WERI-Rb-1 (cell line): ENCODE data around the gene ANKRD13A.

Source experiments
- DNase-seq: peaks from one replicate; pipeline ENCODE4 v3.0.0-alpha.2; 2020
- H3K27ac ChIP-seq: fragments of 250-450 bp; sonication (Bioruptor Pico); 2 replicates; pipeline ENCODE4 v1.5.1; 2020; ENCODE audit warnings: mild to moderate bottlenecking, moderate library complexity
- H3K27me3 ChIP-seq: fragments of 250-450 bp; sonication (Bioruptor Pico); 2 replicates; pipeline ENCODE4 v1.5.1; 2021; ENCODE audit warnings: mild to moderate bottlenecking, low read depth, moderate library complexity; ENCODE audit not compliant: insufficient read depth, severe bottlenecking
- H3K36me3 ChIP-seq: fragments of 250-450 bp; sonication (Bioruptor Pico); 2 replicates; pipeline ENCODE4 v1.5.1; 2020; ENCODE audit warnings: mild to moderate bottlenecking, moderate library complexity
- H3K4me3 ChIP-seq: 2 replicates; pipeline ENCODE4 v1.5.1; 2011; ENCODE audit warnings: low read depth, mild to moderate bottlenecking, control low read depth, low read length
- H3K9me3 ChIP-seq: fragments of 250-450 bp; sonication (Bioruptor Pico); 2 replicates; pipeline ENCODE4 v1.5.1; 2021; ENCODE audit warnings: mild to moderate bottlenecking, moderate library complexity; ENCODE audit not compliant: severe bottlenecking
- TF ChIP-seq, protein P1 (sequence below): IDR thresholded peaks from 2 replicates; pipeline ENCODE4 v1.5.1; 2011; ENCODE audit warnings: low read depth, mild to moderate bottlenecking, control low read depth, inconsistent platforms, low read length

ANKRD13A gene

DNA sequence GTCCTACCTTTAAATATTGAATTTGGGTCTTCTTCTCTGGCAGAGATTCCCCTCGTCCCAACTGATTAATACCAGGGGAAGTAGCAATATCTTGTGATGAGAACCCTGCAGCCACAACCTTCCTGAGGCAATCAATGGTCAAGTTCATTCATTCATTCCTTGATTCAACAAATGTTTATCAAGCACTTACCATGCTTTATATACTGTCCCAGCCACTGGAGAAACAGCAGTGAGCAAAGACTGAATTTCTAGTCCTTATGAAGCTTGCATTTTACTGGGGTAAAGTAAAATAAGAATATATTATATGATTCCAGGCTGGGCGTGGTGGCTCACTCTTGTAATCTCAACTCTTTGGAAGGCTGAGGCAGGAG lies 2.8 kb upstream of the ANKRD13A start:
- H3K27ac ChIP-seq: peak overlapping the region; percentile 5; the same call in 1 of the 2 replicates
- no peaks in the 10 kb centered on the region for H3K27me3 ChIP-seq
- H3K4me3 ChIP-seq: peak overlapping the region; percentile 85
- no peaks in the 10 kb centered on the region for H3K9me3 ChIP-seq
- TF ChIP-seq, protein P1, sequence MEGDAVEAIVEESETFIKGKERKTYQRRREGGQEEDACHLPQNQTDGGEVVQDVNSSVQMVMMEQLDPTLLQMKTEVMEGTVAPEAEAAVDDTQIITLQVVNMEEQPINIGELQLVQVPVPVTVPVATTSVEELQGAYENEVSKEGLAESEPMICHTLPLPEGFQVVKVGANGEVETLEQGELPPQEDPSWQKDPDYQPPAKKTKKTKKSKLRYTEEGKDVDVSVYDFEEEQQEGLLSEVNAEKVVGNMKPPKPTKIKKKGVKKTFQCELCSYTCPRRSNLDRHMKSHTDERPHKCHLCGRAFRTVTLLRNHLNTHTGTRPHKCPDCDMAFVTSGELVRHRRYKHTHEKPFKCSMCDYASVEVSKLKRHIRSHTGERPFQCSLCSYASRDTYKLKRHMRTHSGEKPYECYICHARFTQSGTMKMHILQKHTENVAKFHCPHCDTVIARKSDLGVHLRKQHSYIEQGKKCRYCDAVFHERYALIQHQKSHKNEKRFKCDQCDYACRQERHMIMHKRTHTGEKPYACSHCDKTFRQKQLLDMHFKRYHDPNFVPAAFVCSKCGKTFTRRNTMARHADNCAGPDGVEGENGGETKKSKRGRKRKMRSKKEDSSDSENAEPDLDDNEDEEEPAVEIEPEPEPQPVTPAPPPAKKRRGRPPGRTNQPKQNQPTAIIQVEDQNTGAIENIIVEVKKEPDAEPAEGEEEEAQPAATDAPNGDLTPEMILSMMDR: no peak
- peaks cover under 1% of the 10 kb centered on the region; the same call in 1 of the 2 replicates for H3K36me3 ChIP-seq
- DNase-seq: no peak

DNA sequence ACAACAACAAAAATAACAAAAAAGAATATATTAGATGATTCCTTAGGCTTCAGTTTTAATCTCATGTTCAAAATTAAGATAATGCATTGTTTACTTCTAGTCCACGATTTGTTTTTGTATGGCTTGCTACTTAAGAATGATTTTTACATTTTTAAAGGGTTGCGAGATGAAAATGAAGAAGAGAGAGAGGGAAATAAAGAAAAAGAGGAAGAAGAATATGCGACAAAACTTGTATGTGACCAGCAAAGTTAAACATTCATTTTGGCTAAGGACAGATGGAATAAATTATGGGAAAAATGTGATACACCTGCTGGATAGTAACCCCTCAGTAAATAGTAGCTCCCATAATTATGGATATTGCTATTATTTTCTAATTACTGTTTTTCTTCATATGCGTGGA lies 1.8 kb upstream of the ANKRD13A start:
- Histone ChIP-seq H3K27ac (no peak overlapping the region), H3K36me3 (peaks cover 5% of the 10 kb centered on the region; the same call in 1 of the 2 replicates), H3K4me3 (no peak overlapping the region)

DNA sequence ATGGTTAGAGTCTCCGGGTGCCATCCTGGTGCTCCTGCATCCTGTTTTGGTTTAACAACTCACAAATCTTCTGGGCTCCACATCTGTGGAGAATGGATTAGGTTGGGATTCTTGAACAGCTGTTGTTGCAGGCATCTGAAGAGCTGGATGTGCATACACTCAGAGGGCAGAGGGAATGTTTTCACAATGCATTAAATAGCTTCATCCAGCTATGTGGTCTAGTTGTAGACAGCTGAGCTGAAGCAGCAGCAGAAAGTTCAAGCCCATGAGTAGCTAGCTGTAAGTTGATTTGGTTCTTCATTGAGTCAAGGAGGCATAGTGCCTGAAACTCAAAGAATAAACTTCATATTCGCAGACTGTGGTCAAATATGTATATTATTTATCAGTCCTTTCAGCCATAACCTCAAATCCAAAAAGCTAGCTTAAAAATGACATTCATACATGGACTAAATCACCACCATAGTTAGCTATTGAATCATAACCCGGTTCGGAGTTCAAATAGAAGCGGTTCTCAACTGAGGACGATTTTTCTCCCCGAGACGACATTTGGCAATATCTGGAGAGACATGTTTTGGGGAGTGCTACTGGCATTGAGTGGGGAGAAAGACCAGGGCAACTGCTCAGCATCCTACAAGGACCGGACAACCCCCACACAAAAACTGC lies 858 bp upstream of the ANKRD13A start:
- H3K4me3 ChIP-seq: peak overlapping the region; percentile 60
- peak overlapping the region; percentile 95 for H3K27ac ChIP-seq
- peaks cover 10% of the 10 kb centered on the region; the same call in 1 of the 2 replicates for H3K36me3 ChIP-seq
- no peak for DNase-seq
- H3K27me3 ChIP-seq: no peaks in the 10 kb centered on the region
- no peaks in the 10 kb centered on the region for H3K9me3 ChIP-seq
- TF ChIP-seq, protein P1: no peak

More for the DNA sequence above, 1.8 kb upstream of the ANKRD13A start:
- Histone ChIP-seq H3K27me3 (no peaks in the 10 kb centered on the region), H3K9me3 (no peaks in the 10 kb centered on the region)
- no peak for DNase-seq
- TF ChIP-seq, protein P1: no peak

DNA sequence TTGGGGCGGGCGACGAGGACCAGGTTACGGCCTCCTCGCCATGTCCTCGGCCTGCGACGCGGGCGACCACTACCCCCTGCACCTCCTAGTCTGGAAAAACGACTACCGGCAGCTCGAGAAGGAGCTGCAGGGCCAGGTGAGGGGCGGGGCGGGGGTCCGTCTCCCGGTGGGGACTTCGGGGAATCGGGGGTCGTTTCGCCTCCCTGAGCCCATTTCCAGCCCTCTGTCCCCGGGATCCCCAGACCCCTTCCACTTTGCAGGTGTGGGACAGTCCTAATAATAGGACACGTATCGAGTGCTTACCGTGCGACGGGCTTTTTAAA lies 380 bp downstream of the ANKRD13A start:
- no peak overlapping the region; the same call in 1 of the 2 replicates for H3K27ac ChIP-seq
- peak overlapping the region; percentile 60 for H3K4me3 ChIP-seq
- TF ChIP-seq, protein P1: no peak
- H3K36me3 ChIP-seq: peaks cover 10% of the 10 kb centered on the region
- DNase-seq: no peak
- H3K27me3 ChIP-seq: no peaks in the 10 kb centered on the region
- no peaks in the 10 kb centered on the region for H3K9me3 ChIP-seq

DNA sequence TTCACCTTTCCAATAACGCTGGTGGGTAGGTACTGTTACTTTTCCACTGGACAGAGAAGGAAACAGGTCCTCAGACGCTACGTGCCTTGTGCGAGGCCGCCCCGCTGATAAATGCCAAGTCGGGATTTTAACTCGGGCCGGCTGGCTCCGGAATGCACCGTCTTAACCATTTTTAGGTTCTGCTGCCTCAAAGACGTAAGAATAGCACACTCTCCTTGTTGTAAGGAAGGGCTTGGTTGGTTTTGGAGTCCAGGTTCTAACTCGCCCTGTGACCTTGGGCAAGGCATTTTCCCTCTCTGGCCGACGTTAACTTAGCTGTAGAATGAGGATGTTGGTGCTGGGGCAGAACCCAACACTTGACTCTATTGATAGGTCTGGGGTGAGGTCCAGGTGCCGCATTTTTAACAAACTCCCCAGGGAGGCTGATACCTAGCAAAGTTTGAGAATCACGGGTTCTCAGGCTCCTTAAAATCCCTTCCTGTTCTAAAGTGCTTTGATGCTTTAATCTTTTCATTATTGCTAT lies 814 bp downstream of the ANKRD13A start:
- H3K27me3 ChIP-seq: no peaks in the 10 kb centered on the region
- no peak overlapping the region for H3K27ac ChIP-seq
- TF ChIP-seq, protein P1: no peak
- peaks cover 10% of the 10 kb centered on the region for H3K36me3 ChIP-seq
- H3K9me3 ChIP-seq: no peaks in the 10 kb centered on the region
- H3K4me3 ChIP-seq: peak overlapping the region; percentile 60
- no peak for DNase-seq

DNA sequence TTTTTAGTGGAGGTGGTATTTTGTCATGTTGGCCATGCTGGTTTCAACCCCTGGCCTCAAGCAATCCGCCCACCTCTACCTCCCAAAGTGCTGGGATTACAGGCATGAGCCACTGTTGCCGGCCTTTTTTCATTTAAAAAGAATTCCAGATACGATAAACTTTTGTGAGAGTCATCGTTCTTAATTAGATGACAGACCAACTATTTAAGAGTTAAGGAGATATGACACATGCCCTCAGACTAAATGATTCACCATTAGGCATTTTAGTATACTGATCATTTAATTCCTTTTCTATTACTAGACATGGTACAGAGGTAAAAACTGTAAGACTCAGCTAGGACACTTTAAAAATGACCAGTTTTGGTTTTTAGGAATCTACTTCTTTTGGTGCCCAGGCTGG lies 2.4 kb downstream of the ANKRD13A start:
- no peaks in the 10 kb centered on the region for H3K27me3 ChIP-seq
- no peak for DNase-seq
- TF ChIP-seq, protein P1: no peak
- H3K4me3 ChIP-seq: no peak overlapping the region
- H3K36me3 ChIP-seq: peaks cover 10% of the 10 kb centered on the region
- no peak overlapping the region for H3K27ac ChIP-seq
- no peaks in the 10 kb centered on the region for H3K9me3 ChIP-seq
